ENCODE data around the gene FAM124A.

DNA sequence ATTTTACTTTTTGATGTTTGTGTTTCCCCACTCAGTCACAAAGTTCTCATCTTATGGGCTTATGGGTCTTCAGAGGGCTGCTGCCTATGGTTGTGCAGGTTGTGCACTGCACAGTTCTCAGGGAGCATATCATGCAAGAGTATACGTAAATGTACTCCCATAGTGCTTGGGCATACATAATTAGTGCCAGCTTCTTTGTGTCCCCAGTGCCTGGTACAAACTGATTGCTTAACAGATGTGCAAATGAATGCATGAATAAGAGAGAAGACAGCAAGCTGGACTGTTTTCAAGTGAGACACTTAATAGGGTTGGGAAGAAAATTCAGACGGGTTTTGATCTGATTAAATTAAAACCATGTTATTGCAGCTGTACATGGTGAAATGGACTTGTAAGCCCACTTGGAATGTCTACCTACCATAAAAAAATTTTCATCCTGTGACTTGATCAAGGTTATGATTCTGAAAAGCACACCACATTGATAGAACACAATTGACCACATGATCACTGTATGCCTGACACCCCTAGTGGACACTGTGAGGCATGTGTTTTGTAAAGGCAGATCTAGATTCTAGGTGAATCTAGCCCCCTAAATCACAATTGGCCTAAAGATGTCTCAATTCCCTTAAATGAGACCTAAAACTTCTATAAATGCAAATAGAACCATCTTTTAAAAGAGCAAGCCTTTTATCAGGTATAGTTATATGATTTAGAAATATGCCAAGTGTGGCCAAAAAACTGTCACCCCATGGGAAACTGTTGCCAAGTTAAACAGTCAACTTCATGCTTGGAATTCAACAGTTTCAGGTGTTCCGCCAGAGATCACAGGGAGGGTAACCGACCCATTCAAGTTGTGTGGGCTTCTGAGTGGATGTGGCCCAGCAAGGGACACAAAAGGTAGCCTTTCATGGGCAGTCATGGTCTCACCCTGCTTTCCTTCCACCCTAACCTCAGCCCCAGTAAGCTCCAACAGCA lies 27.9 kb downstream of the FAM124A start:
- TF ChIP-seq, protein P1, sequence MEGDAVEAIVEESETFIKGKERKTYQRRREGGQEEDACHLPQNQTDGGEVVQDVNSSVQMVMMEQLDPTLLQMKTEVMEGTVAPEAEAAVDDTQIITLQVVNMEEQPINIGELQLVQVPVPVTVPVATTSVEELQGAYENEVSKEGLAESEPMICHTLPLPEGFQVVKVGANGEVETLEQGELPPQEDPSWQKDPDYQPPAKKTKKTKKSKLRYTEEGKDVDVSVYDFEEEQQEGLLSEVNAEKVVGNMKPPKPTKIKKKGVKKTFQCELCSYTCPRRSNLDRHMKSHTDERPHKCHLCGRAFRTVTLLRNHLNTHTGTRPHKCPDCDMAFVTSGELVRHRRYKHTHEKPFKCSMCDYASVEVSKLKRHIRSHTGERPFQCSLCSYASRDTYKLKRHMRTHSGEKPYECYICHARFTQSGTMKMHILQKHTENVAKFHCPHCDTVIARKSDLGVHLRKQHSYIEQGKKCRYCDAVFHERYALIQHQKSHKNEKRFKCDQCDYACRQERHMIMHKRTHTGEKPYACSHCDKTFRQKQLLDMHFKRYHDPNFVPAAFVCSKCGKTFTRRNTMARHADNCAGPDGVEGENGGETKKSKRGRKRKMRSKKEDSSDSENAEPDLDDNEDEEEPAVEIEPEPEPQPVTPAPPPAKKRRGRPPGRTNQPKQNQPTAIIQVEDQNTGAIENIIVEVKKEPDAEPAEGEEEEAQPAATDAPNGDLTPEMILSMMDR (conservative IDR thresholded peaks at IDR 0.05), result peak; percentile 40
- TF ChIP-seq EZH2 (IDR thresholded peaks at IDR 0.05; ENCODE audit: low read depth), result no peak

All from PC-9 (cell line).